A549 (cell line): ENCODE measurements around the gene MUC4. TPM values are rescaled to one million over a fixed set of nuclear protein-coding genes. Genes with fewer than 3 reads are reported as not detected.

ENCODE experiments used
- ATAC-seq, 2 experiments: fragments of 200-7000 bp in 1 of 2; fragments of >200 bp in 1 of 2; cut with Nextera tagmentation in 1 of 2; cut with Tn5 transposase in 1 of 2; 3 replicates each; pipeline versions ENCODE4 v1.8.0 to v1.9.1; 2018 to 2020; ENCODE audit warnings: mild to moderate bottlenecking in 1 of 2, moderate library complexity in 1 of 2
- CTCF ChIA-PET: fragments of 300-600 bp; sonication (Branson Sonifier 250); formaldehyde crosslinking; extraction: SDS; loops from one replicate; lab custom pipeline; 2021; ENCODE audit warnings: antibody characterized with exemption, inconsistent platforms; lab: Yijun Ruan, JAX
- POLR2A ChIA-PET: fragments of 350-600 bp; formaldehyde crosslinking; extraction: SDS; loops from one replicate; lab custom pipeline; 2021; ENCODE audit warnings: antibody characterized with exemption, inconsistent platforms; lab: Yijun Ruan, JAX
- DNase-seq, 2 experiments: peaks; one replicate each; pipeline versions ENCODE4 v3.0.0 to v3.0.0-alpha.2; 2011 to 2016; ENCODE audit warnings: low read depth in 1 of 2, low spot score in 1 of 2
- FAIRE-seq: peaks from 2 replicates; lab custom pipeline; 2011; peaks lifted over from hg19 to GRCh38; lab: Jason Lieb, UNC
- H3K27ac ChIP-seq, 2 experiments: fragments of >200 bp; sonication (Bioruptor Twin); formaldehyde crosslinking; 3 replicates each; pipeline ENCODE4 v1.5.1; 2016 to 2017
- H3K4me1 ChIP-seq: fragments of >200 bp; sonication (Bioruptor Twin); formaldehyde crosslinking; 3 replicates; pipeline ENCODE4 v1.6.1; 2016
- H3K4me2 ChIP-seq: fragments of >200 bp; sonication (Bioruptor Twin); formaldehyde crosslinking; 3 replicates; pipeline ENCODE4 v1.6.1; 2016
- H3K4me3 ChIP-seq: fragments of >200 bp; sonication (Bioruptor Twin); formaldehyde crosslinking; 3 replicates; pipeline ENCODE4 v1.5.1; 2016
- H3K9me3 ChIP-seq: fragments of >200 bp; sonication (Bioruptor Twin); formaldehyde crosslinking; 3 replicates; pipeline ENCODE4 v1.6.1; 2016
- BCL3 ChIP-seq: fragments of >200 bp; sonication (Bioruptor Twin); formaldehyde crosslinking; IDR thresholded peaks from 3 replicates; pipeline ENCODE4 v1.6.1; 2016
- CEBPB ChIP-seq, 2 experiments: fragments of >200 bp in 1 of 2; sonication (Bioruptor Twin) in 1 of 2; formaldehyde crosslinking in 1 of 2; IDR thresholded peaks; 2 replicates each; pipeline ENCODE4 v1.6.1; 2012 to 2016
- CHD4 ChIP-seq: fragments of 200-600 bp; sonication (generic); IDR thresholded peaks from 2 replicates; pipeline ENCODE4 v1.6.1; 2016; ENCODE audit warnings: antibody characterized with exemption, mild to moderate bottlenecking, borderline replicate concordance
- E2F6 ChIP-seq: IDR thresholded peaks from 2 replicates; pipeline ENCODE4 v1.6.1; 2012; ENCODE audit warnings: low read depth, borderline replicate concordance
- ELK1 ChIP-seq: fragments of 150-350 bp; IDR thresholded peaks from 2 replicates; pipeline ENCODE4 v1.6.1; 2014; ENCODE audit warnings: low read depth, mild to moderate bottlenecking, low read length
- EP300 ChIP-seq, 2 experiments: fragments of >200 bp; sonication (Bioruptor Twin); formaldehyde crosslinking; IDR thresholded peaks; 2 replicates in 1 of 2; 3 replicates in 1 of 2; pipeline ENCODE4 v1.6.1; 2016 to 2017
- FOSB ChIP-seq: fragments of 250-450 bp; sonication (Bioruptor Pico); IDR thresholded peaks from 2 replicates; pipeline ENCODE4 v1.5.0; 2020; ENCODE audit warnings: mild to moderate bottlenecking, moderate library complexity
- HOXA7 ChIP-seq: fragments of 250-450 bp; sonication (Bioruptor Pico); IDR thresholded peaks from 2 replicates; pipeline ENCODE4 v1.5.0; 2020; ENCODE audit warnings: mild to moderate bottlenecking, moderate library complexity
- HOXB13 ChIP-seq: fragments of 250-450 bp; sonication (Bioruptor Pico); IDR thresholded peaks from 2 replicates; pipeline ENCODE4 v1.5.0; 2020; ENCODE audit warnings: low read depth, mild to moderate bottlenecking, moderate library complexity
- JUN ChIP-seq, 2 experiments: fragments of >200 bp; sonication (Bioruptor Twin); formaldehyde crosslinking; IDR thresholded peaks; 2 replicates in 1 of 2; 3 replicates in 1 of 2; pipeline ENCODE4 v1.6.1; 2016 to 2017
- KDM5A ChIP-seq: fragments of 200-600 bp; sonication (generic); IDR thresholded peaks from 2 replicates; pipeline ENCODE4 v1.6.1; 2016; ENCODE audit warnings: antibody characterized with exemption, mild to moderate bottlenecking
- NR3C1 ChIP-seq: fragments of >200 bp; sonication (Bioruptor Twin); formaldehyde crosslinking; IDR thresholded peaks from 3 replicates; pipeline ENCODE4 v1.6.1; 2017
- PBX3 ChIP-seq: IDR thresholded peaks from 2 replicates; pipeline ENCODE4 v1.6.1; 2012
- POLR2AphosphoS2 ChIP-seq: conservative IDR thresholded peaks from 2 replicates; pipeline ENCODE4 v1.6.1; 2012; ENCODE audit warnings: low read length, improper control_type of control experiment, inconsistent platforms
- REST ChIP-seq: fragments of 200-600 bp; sonication (generic); IDR thresholded peaks from 2 replicates; pipeline ENCODE4 v1.6.1; 2016; ENCODE audit warnings: antibody characterized with exemption, mild to moderate bottlenecking, moderate library complexity
- SMC3 ChIP-seq: fragments of >200 bp; sonication (Bioruptor Twin); formaldehyde crosslinking; IDR thresholded peaks from 3 replicates; pipeline ENCODE4 v1.6.1; 2018; ENCODE audit warnings: inconsistent platforms
- SREBF2 ChIP-seq: fragments of 450-650 bp; IDR thresholded peaks from 2 replicates; pipeline ENCODE4 v1.6.1; 2014; ENCODE audit warnings: mild to moderate bottlenecking, moderate library complexity
- TFCP2L1 ChIP-seq: fragments of 250-450 bp; sonication (Bioruptor Pico); IDR thresholded peaks from 2 replicates; pipeline ENCODE4 v1.5.0; 2021; ENCODE audit warnings: mild to moderate bottlenecking
- USF2 ChIP-seq: fragments of 450-650 bp; IDR thresholded peaks from 2 replicates; pipeline ENCODE4 v1.6.1; 2014; ENCODE audit warnings: antibody characterized with exemption
- WGBS: methylation state at CpG from one replicate; pipeline ENCODE4 v1.1.6; 2017; ENCODE audit errors: missing lambda C conversion rate; 5-methylcytosine and 5-hydroxymethylcytosine counted together
- polyA plus RNA-seq, 4 experiments: library from polyadenylated mRNA; depleted of rRNA in 3 of 4; stranded (reverse); fragments of >200 nt; fragmentation: RNase III in 1 of 4; extraction: RNeasy Plus Mini Kit Qiagen cat#74134 plus additional on column Dnase treatment in 1 of 4; gene quantifications; 2 replicates in 3 of 4; 3 replicates in 1 of 4; pipeline ENCODE4 v1.2.3, GENCODE V29; 2011 to 2017

MUC4 gene
- polyA plus RNA-seq, 2 of the 4 experiments (the other 2 are of a cell fraction), result 0.04 TPM; not detected in 1

- TF ChIP-seq EP300 (IDR thresholded peaks at IDR 0.05) (no peak), SREBF2 (no peak), POLR2AphosphoS2 (no peak), CHD4 (no peak)
Observed at GRCh38 chr3:195746751-195747150, 65.0 kb downstream of the MUC4 start (continued).

- Histone ChIP-seq H3K9me3 (no peaks in the 10 kb centered on the region), H3K4me1 (no peaks in the 10 kb centered on the region), H3K4me3 (no peak overlapping the region), H3K4me2 (no peak overlapping the region), H3K27ac (no peak overlapping the region)
- ATAC-seq (no peak), DNase-seq (no peak), FAIRE-seq (no peak)
- ChIA-PET CTCF (interaction anchor here (1.2 to 2.4 kb wide), 4 partner anchors 17 to 121 kb away, joined by 4 to 8 read pairs (median 5); partner anchors contain the start of gene MUC20), POLR2A (no interaction called here)
- TF ChIP-seq NR3C1 (no peak), TFCP2L1 (CRISPR knock-in tag) (no peak), REST (no peak), CEBPB (IDR thresholded peaks at IDR 0.05) (no peak), E2F6 (no peak), USF2 (no peak), FOSB (CRISPR knock-in tag) (no peak), KDM5A (no peak), HOXB13 (CRISPR knock-in tag) (no peak), ELK1 (no peak), HOXA7 (CRISPR knock-in tag) (no peak), BCL3 (no peak), SMC3 (no peak), JUN (IDR thresholded peaks at IDR 0.05) (no peak), PBX3 (no peak)
- WGBS, result 83% methylated on average over 8 of the region's 8 CpGs
Observed at GRCh38 chr3:195746346-195746745, 65.4 kb downstream of the MUC4 start.
